OCI-LY1 (cell line): Measurements from ENCODE around the gene TMEM26.

Source experiments
- H2AFZ ChIP-seq: fragments of 200-600 bp; sonication (generic), shearing (Covaris generic); 2 replicates; pipeline ENCODE4 v1.6.0; 2014; ENCODE audit warnings: antibody characterized with exemption, mild to moderate bottlenecking, low read length
- H3F3A ChIP-seq: fragments of 200-600 bp; sonication (generic), shearing (Covaris generic); 2 replicates; pipeline ENCODE4 v1.6.0; 2014; ENCODE audit warnings: mild to moderate bottlenecking, antibody characterized with exemption, low read length, moderate library complexity; ENCODE audit not compliant: insufficient read depth
- H3K27ac ChIP-seq: fragments of 200-600 bp; sonication (generic); 2 replicates; pipeline ENCODE4 v1.5.1; 2014; ENCODE audit warnings: low read length, mixed run types, mild to moderate bottlenecking, low read depth; ENCODE audit not compliant: poor library complexity, severe bottlenecking
- H3K27me3 ChIP-seq: fragments of 200-600 bp; sonication (generic); 2 replicates; pipeline ENCODE4 v1.6.0; 2014; ENCODE audit warnings: antibody characterized with exemption, mild to moderate bottlenecking, low read length, moderate library complexity; ENCODE audit not compliant: insufficient read depth
- H3K36me3 ChIP-seq: fragments of 200-600 bp; sonication (generic); 2 replicates; pipeline ENCODE4 v1.6.1; 2014; ENCODE audit warnings: mild to moderate bottlenecking, antibody characterized with exemption, low read length, moderate library complexity, mixed read lengths; ENCODE audit not compliant: insufficient read depth
- H3K4me1 ChIP-seq: fragments of 200-600 bp; sonication (generic); 2 replicates; pipeline ENCODE4 v1.5.1; 2014; ENCODE audit warnings: mild to moderate bottlenecking, low read length, moderate library complexity; ENCODE audit not compliant: insufficient read depth, severe bottlenecking
- H3K4me2 ChIP-seq: fragments of 200-600 bp; sonication (generic), shearing (Covaris generic); 2 replicates; pipeline ENCODE4 v1.6.1; 2014; ENCODE audit warnings: low read length
- H3K4me3 ChIP-seq: fragments of 200-600 bp; sonication (generic); 2 replicates; pipeline ENCODE4 v1.5.1; 2014; ENCODE audit warnings: low read length, low read depth, mild to moderate bottlenecking, mixed read lengths; ENCODE audit not compliant: poor library complexity, severe bottlenecking
- H3K79me2 ChIP-seq: fragments of 200-600 bp; shearing (Covaris generic); 2 replicates; pipeline ENCODE4 v1.6.1; 2016; ENCODE audit warnings: mixed run types, low read length, mixed read lengths; ENCODE audit not compliant: insufficient read depth
- H3K9ac ChIP-seq: fragments of 200-600 bp; sonication (generic), shearing (Covaris generic); 2 replicates; pipeline ENCODE4 v1.6.1; 2014; ENCODE audit warnings: mild to moderate bottlenecking, low read length, mixed read lengths
- H3K9me2 ChIP-seq: fragments of 200-600 bp; sonication (generic), shearing (Covaris generic); 2 replicates; pipeline ENCODE4 v1.6.1; 2014; ENCODE audit warnings: low read depth, mild to moderate bottlenecking, low read length, mixed read lengths
- H3K9me3 ChIP-seq: fragments of 200-600 bp; shearing (Covaris generic); 2 replicates; pipeline ENCODE4 v1.6.1; 2014; ENCODE audit warnings: low read length, mixed read lengths
- H4K20me1 ChIP-seq: fragments of 200-600 bp; sonication (generic), shearing (Covaris generic); 2 replicates; pipeline ENCODE4 v1.6.0; 2016; ENCODE audit warnings: mild to moderate bottlenecking, low read length; ENCODE audit not compliant: insufficient read depth
- CTCF ChIP-seq: fragments of 200-600 bp; sonication (generic), shearing (Covaris generic); IDR thresholded peaks from 2 replicates; pipeline ENCODE4 v1.5.1; 2017; ENCODE audit warnings: mild to moderate bottlenecking, antibody characterized with exemption, low read length, moderate library complexity, mixed read lengths
- EZH2 ChIP-seq: fragments of 200-600 bp; sonication (generic), shearing (Covaris generic); IDR thresholded peaks from 2 replicates; pipeline ENCODE4 v1.8.0; 2017; ENCODE audit warnings: borderline replicate concordance, mixed run types, mild to moderate bottlenecking, antibody characterized with exemption, low read length, moderate library complexity, mixed read lengths

TMEM26 gene

GRCh38 chr10:61463035-61463909, 10.1 kb upstream of the TMEM26 start:
- Histone ChIP-seq H4K20me1 (no peaks in the 10 kb centered on the region), H3K4me3 (no peak overlapping the region), H3K27ac (no peak overlapping the region), H3K4me2 (no peak overlapping the region), H3K4me1 (no peaks in the 10 kb centered on the region), H3F3A (no peaks in the 10 kb centered on the region), H3K36me3 (no peaks in the 10 kb centered on the region), H3K27me3 (no peaks in the 10 kb centered on the region), H2AFZ (no peak overlapping the region), H3K9me3 (no peaks in the 10 kb centered on the region), H3K9ac (no peak overlapping the region), H3K79me2 (no peaks in the 10 kb centered on the region), H3K9me2 (no peaks in the 10 kb centered on the region)
- TF ChIP-seq EZH2 (no peak), CTCF (no peak)

- no peaks in the 10 kb centered on the region for H3K4me1 ChIP-seq
Observed at GRCh38 chr10:61460835-61461234, 7.7 kb upstream of the TMEM26 start.

GRCh38 chr10:61458031-61458430, 4.8 kb upstream of the TMEM26 start:
- H3K79me2 ChIP-seq: no peaks in the 10 kb centered on the region
- no peaks in the 10 kb centered on the region for H3K9me3 ChIP-seq
- no peaks in the 10 kb centered on the region for H3K27me3 ChIP-seq
- no peaks in the 10 kb centered on the region for H3K36me3 ChIP-seq
- H3K4me3 ChIP-seq: no peak overlapping the region
- no peaks in the 10 kb centered on the region for H3K4me1 ChIP-seq
- no peak overlapping the region for H2AFZ ChIP-seq
- H3K9ac ChIP-seq: no peak overlapping the region
- H3F3A ChIP-seq: no peaks in the 10 kb centered on the region
- H3K9me2 ChIP-seq: no peaks in the 10 kb centered on the region
- H4K20me1 ChIP-seq: no peaks in the 10 kb centered on the region
- no peak overlapping the region for H3K27ac ChIP-seq
- H3K4me2 ChIP-seq: no peak overlapping the region
- TF ChIP-seq EZH2 (no peak), CTCF (no peak)

More at GRCh38 chr10:61460835-61461234, 7.7 kb upstream of the TMEM26 start:
- Histone ChIP-seq H3K27me3 (no peaks in the 10 kb centered on the region), H3K9me3 (no peaks in the 10 kb centered on the region), H3K36me3 (no peaks in the 10 kb centered on the region), H3K9me2 (no peaks in the 10 kb centered on the region), H2AFZ (no peak overlapping the region), H3K27ac (no peak overlapping the region), H3K79me2 (no peaks in the 10 kb centered on the region), H3K9ac (no peak overlapping the region), H3K4me2 (no peak overlapping the region), H3K4me3 (no peak overlapping the region), H4K20me1 (no peaks in the 10 kb centered on the region), H3F3A (no peaks in the 10 kb centered on the region)
- TF ChIP-seq CTCF (no peak), EZH2 (no peak)
